HepG2 (cell line): ENCODE data around the gene LTB4R. TPM values are rescaled to one million over a fixed set of nuclear protein-coding genes. Genes with fewer than 3 reads are reported as not detected.

Source experiments
- ATF2 ChIP-seq: sonication (generic); formaldehyde crosslinking; IDR thresholded peaks from 2 replicates; pipeline ENCODE4 v1.4.0; 2020; ENCODE audit warnings: missing genetic modification reagents
- FOXM1 ChIP-seq: sonication (generic); formaldehyde crosslinking; IDR thresholded peaks from 2 replicates; pipeline ENCODE4 v1.5.0; 2020; ENCODE audit warnings: missing genetic modification reagents
- GMEB2 ChIP-seq: IDR thresholded peaks from 2 replicates; pipeline ENCODE4 v1.6.1; 2016; ENCODE audit warnings: missing biosample characterization, missing genetic modification reagents, low read depth
- GPN1 ChIP-seq: sonication (generic); formaldehyde crosslinking; IDR thresholded peaks from 2 replicates; pipeline ENCODE4 v1.5.1; 2020; ENCODE audit warnings: missing genetic modification reagents, borderline replicate concordance
- HHEX ChIP-seq: IDR thresholded peaks from 2 replicates; pipeline ENCODE4 v1.6.1; 2016; ENCODE audit warnings: control low read depth
- HINFP ChIP-seq: sonication (generic); formaldehyde crosslinking; IDR thresholded peaks from 2 replicates; pipeline ENCODE4 v1.4.0; 2020; ENCODE audit warnings: low read depth, mild to moderate bottlenecking, missing genetic modification reagents
- KDM2A ChIP-seq: sonication (generic); formaldehyde crosslinking; IDR thresholded peaks from 2 replicates; pipeline ENCODE4 v1.4.0; 2020; ENCODE audit warnings: low read depth, missing genetic modification reagents, borderline replicate concordance
- NFE2 ChIP-seq: sonication (generic); formaldehyde crosslinking; IDR thresholded peaks from 2 replicates; pipeline ENCODE4 v1.4.0; 2020; ENCODE audit warnings: missing genetic modification reagents
- NFIB ChIP-seq: sonication (generic); formaldehyde crosslinking; IDR thresholded peaks from 2 replicates; pipeline ENCODE4 v1.9.0; 2021; ENCODE audit warnings: missing genetic modification reagents, mild to moderate bottlenecking, borderline replicate concordance
- PATZ1 ChIP-seq: sonication (generic); formaldehyde crosslinking; IDR thresholded peaks from 2 replicates; pipeline ENCODE4 v1.4.0; 2020; ENCODE audit warnings: missing genetic modification reagents
- POGZ ChIP-seq: sonication (generic); formaldehyde crosslinking; IDR thresholded peaks from 2 replicates; pipeline ENCODE4 v1.4.0; 2020; ENCODE audit warnings: mild to moderate bottlenecking, missing genetic modification reagents
- THAP8 ChIP-seq: sonication (generic); formaldehyde crosslinking; IDR thresholded peaks from 2 replicates; pipeline ENCODE4 v1.5.1; 2020; ENCODE audit warnings: missing genetic modification reagents, mild to moderate bottlenecking, borderline replicate concordance
- THYN1 ChIP-seq: sonication (generic); formaldehyde crosslinking; IDR thresholded peaks from 2 replicates; pipeline ENCODE4 v1.8.1; 2023; ENCODE audit warnings: low read depth, mild to moderate bottlenecking, moderate library complexity, missing genetic modification reagents, borderline replicate concordance
- ZNF687 ChIP-seq: sonication (generic); formaldehyde crosslinking; IDR thresholded peaks from 2 replicates; pipeline ENCODE4 v1.5.1; 2020; ENCODE audit warnings: mild to moderate bottlenecking, missing genetic modification reagents, moderate library complexity
- ZNF768 ChIP-seq: sonication (generic); formaldehyde crosslinking; IDR thresholded peaks from 2 replicates; pipeline ENCODE4 v1.4.0; 2020; ENCODE audit warnings: missing genetic modification reagents
- ZNF782 ChIP-seq: sonication (generic); formaldehyde crosslinking; IDR thresholded peaks from 2 replicates; pipeline ENCODE4 v1.4.0; 2020; ENCODE audit warnings: missing genetic modification reagents, mild to moderate bottlenecking, borderline replicate concordance
- polyA plus RNA-seq, 8 experiments: library from polyadenylated mRNA; depleted of rRNA in 3 of 8; stranded (reverse) in 7 of 8; unstranded in 1 of 8; fragments of >200 nt; fragmentation: Illumina TruSeq in 4 of 8; extraction: Trizol in 4 of 8; gene quantifications; 2 replicates each; pipeline versions ENCODE4 v1.2.1 to v1.2.3, GENCODE V29; 2011 to 2016; ENCODE audit warnings: low read depth in 4 of 8, missing spikeins in 1 of 8, mixed read lengths in 1 of 8; ENCODE audit not compliant: insufficient read depth in 1 of 8
- total RNA-seq, 5 experiments: library from RNA; depleted of rRNA; stranded (reverse); fragments of >200 nt; fragmentation: Illumina TruSeq; extraction: Trizol; gene quantifications; 2 replicates each; pipeline ENCODE4 v1.2.3, GENCODE V29; 2016; ENCODE audit warnings: low read depth in 1 of 5

The LTB4R gene
- total and polyA plus RNA-seq, 2 of the 13 experiments (the other 11 are each of a cell fraction or from before 2014, with no cell fraction given): 3.2 to 8.2 TPM

- TF ChIP-seq ATF2: 0 out of 2 replicates have a peak, but pooled peaks have one; percentile 48
- TF ChIP-seq KDM2A: peak; percentile 86
- TF ChIP-seq PATZ1 (CRISPR knock-in tag): no peak; the same call in none of the 2 replicates
- TF ChIP-seq NFE2 (CRISPR knock-in tag): no peak
- TF ChIP-seq THYN1 (CRISPR knock-in tag): no peak
- TF ChIP-seq GMEB2: no peak
- peak; percentile 87 for TF ChIP-seq GPN1
- peak; percentile 99 for TF ChIP-seq ZNF687
- no peak for TF ChIP-seq THAP8 (CRISPR knock-in tag)
- peak; percentile 95 for TF ChIP-seq ZNF768 (CRISPR knock-in tag)
- no peak; the same call in 1 of the 2 replicates for TF ChIP-seq POGZ (CRISPR knock-in tag)
- TF ChIP-seq NFIB (CRISPR knock-in tag): no peak
- TF ChIP-seq FOXM1 (CRISPR knock-in tag): no peak
- TF ChIP-seq HHEX (CRISPR knock-in tag): no peak
- peak; percentile 92 for TF ChIP-seq HINFP (CRISPR knock-in tag)
- TF ChIP-seq ZNF782 (CRISPR knock-in tag): peak; percentile 100
These were observed 21.1 kb downstream of the LTB4R start (continued) for GRCh38 chr14:24332268-24332993.
